Measurements from ENCODE around the gene SYNPO2. TPM values are rescaled to one million over a fixed set of nuclear protein-coding genes. Genes with fewer than 3 reads are reported as not detected.

The SYNPO2 gene
- total and polyA plus RNA-seq, 10 of the 15 experiments (the other 5 are each of a cell fraction or from before 2014, with no cell fraction given), result 0.04 to 0.34 (median 0.28) TPM

GRCh38 chr4:118846979-118847378 is 41.7 kb upstream of the SYNPO2 start:
- POLR2A ChIA-PET, result interaction anchor here (1.4 kb wide), 1 partner anchor 25 kb away, joined by 4 read pairs; no protein-coding TSS in a partner anchor
- CTCF ChIA-PET, result interaction anchor here (0.5 to 2.7 kb wide), 5 partner anchors 10 to 59 kb away, joined by 3 to 9 read pairs (median 3); partner anchors contain the start of gene SEC24D

GRCh38 chr4:118848242-118848641 is 40.4 kb upstream of the SYNPO2 start:
- Histone ChIP-seq H3K27me3 (replicated peaks in 1 of 2; ENCODE audit: control insufficient read depth in 2 of 2, insufficient read depth in 2 of 2, low read length in 1 of 2) (no peaks in the 10 kb centered on the region; a peak in 1 of 4 replicates), H3K79me2 (ENCODE audit: control insufficient read depth, insufficient read depth, low read length) (no peaks in the 10 kb centered on the region), H3K9ac (ENCODE audit: control insufficient read depth, insufficient read depth, low read length) (no peak overlapping the region), H3K4me3 (no peak overlapping the region), H3K4me1 (ENCODE audit: control insufficient read depth, insufficient read depth, low read length) (peaks cover 3% of the 10 kb centered on the region; the same call in 1 of the 2 replicates), H3K27ac (ENCODE audit: control insufficient read depth, insufficient read depth) (no peak overlapping the region), H3K9me3 (replicated peaks; ENCODE audit: control insufficient read depth, insufficient read depth, low read length) (no peaks in the 10 kb centered on the region), H2AFZ (ENCODE audit: control insufficient read depth, low read depth, low read length) (no peak overlapping the region), H4K20me1 (ENCODE audit: control insufficient read depth, insufficient read depth) (no peaks in the 10 kb centered on the region), H3K36me3 (ENCODE audit: control insufficient read depth in 2 of 2, insufficient read depth in 2 of 2, low read length in 1 of 2) (no peaks in the 10 kb centered on the region), H3K4me2 (ENCODE audit: control insufficient read depth, insufficient read depth) (no peak overlapping the region)
- RAD21 ChIA-PET (ENCODE audit: unreplicated experiment), result no interaction called here
- ATAC-seq (no peak), DNase-seq (ENCODE audit: low read depth, low spot score) (no peak), FAIRE-seq (no peak)
- in situ Hi-C loops (cut with MboI), result no loop called here
- SMC1A ChIA-PET (ENCODE audit: uncharacterized antibody, unreplicated experiment), result interaction anchor here (1.2 kb wide), 1 partner anchor 9 kb away, joined by 3 read pairs; no protein-coding TSS in a partner anchor
- intact Hi-C loops (cut with micrococcal nuclease; ENCODE audit: unreplicated experiment), result no loop called here
- CTCF ChIA-PET, result interaction anchor here (2.7 kb wide), 1 partner anchor 12 kb away, joined by 8 read pairs; the partner anchor contains the start of gene SEC24D
- BruUV-seq (replicated peaks), result no TSS peak
- POLR2A ChIA-PET, result no interaction called here
- WGBS (ENCODE audit: insufficient coverage, insufficient replicate concordance, low lambda C conversion rate, missing lambda C conversion rate), result 100% methylated on average over 6 of the region's 7 CpGs
- TF ChIP-seq IKZF1 (conservative IDR thresholded peaks at IDR 0.05) (no peak), NR2F1 (conservative IDR thresholded peaks at IDR 0.05) (no peak), NFXL1 (IDR thresholded peaks at IDR 0.05; ENCODE audit: borderline replicate concordance) (no peak), BCL3 (IDR thresholded peaks at IDR 0.05; ENCODE audit: borderline replicate concordance, insufficient read depth, low read depth, low read length, poor library complexity, severe bottlenecking) (no peak), MEF2A (IDR thresholded peaks at IDR 0.05; ENCODE audit: insufficient read depth, low read depth, low read length) (no peak), POLR2A (IDR thresholded peaks at IDR 0.05; ENCODE audit: low read depth, low read length) (no peak), NRF1 (conservative IDR thresholded peaks at IDR 0.05; ENCODE audit: low read depth, low read length) (no peak), LARP7 (IDR thresholded peaks at IDR 0.05) (no peak), ESRRA (IDR thresholded peaks at IDR 0.05; ENCODE audit: low read length) (no peak), EGR1 (IDR thresholded peaks at IDR 0.05; ENCODE audit: borderline replicate concordance in 1 of 2, low read depth in 2 of 2, low read length in 2 of 2) (no peak), FOXM1 (IDR thresholded peaks at IDR 0.05; ENCODE audit: low read depth, low read length) (no peak), SIX5 (IDR thresholded peaks at IDR 0.05; ENCODE audit: low read depth, low read length, severe bottlenecking) (no peak)
- TF ChIP-seq, protein P1, sequence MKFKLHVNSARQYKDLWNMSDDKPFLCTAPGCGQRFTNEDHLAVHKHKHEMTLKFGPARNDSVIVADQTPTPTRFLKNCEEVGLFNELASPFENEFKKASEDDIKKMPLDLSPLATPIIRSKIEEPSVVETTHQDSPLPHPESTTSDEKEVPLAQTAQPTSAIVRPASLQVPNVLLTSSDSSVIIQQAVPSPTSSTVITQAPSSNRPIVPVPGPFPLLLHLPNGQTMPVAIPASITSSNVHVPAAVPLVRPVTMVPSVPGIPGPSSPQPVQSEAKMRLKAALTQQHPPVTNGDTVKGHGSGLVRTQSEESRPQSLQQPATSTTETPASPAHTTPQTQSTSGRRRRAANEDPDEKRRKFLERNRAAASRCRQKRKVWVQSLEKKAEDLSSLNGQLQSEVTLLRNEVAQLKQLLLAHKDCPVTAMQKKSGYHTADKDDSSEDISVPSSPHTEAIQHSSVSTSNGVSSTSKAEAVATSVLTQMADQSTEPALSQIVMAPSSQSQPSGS (IDR thresholded peaks at IDR 0.05; ENCODE audit: low read length), result no peak

More at GRCh38 chr4:118846979-118847378, 41.7 kb upstream of the SYNPO2 start:
- no peaks in the 10 kb centered on the region for H4K20me1 ChIP-seq (ENCODE audit: control insufficient read depth, insufficient read depth)
- no peaks in the 10 kb centered on the region; a peak in 1 of 4 replicates for H3K27me3 ChIP-seq (replicated peaks in 1 of 2; ENCODE audit: control insufficient read depth in 2 of 2, insufficient read depth in 2 of 2, low read length in 1 of 2)
- no peak overlapping the region for H3K4me3 ChIP-seq
- in situ Hi-C loops (cut with MboI), result no loop called here
- ChIA-PET RAD21 (ENCODE audit: unreplicated experiment) (no interaction called here), SMC1A (ENCODE audit: uncharacterized antibody, unreplicated experiment) (interaction anchor here (1.1 to 1.7 kb wide), 3 partner anchors 8 to 45 kb away, joined by 3 to 8 read pairs (median 5); partner anchors contain the start of gene SEC24D)
- ATAC-seq (no peak), DNase-seq (ENCODE audit: low read depth, low spot score) (no peak), FAIRE-seq (no peak)
- no peak overlapping the region for H3K4me2 ChIP-seq (ENCODE audit: control insufficient read depth, insufficient read depth)
- no peak overlapping the region for H2AFZ ChIP-seq (ENCODE audit: control insufficient read depth, low read depth, low read length)
- H3K9me3 ChIP-seq (replicated peaks; ENCODE audit: control insufficient read depth, insufficient read depth, low read length), result no peaks in the 10 kb centered on the region
- intact Hi-C loops (cut with micrococcal nuclease; ENCODE audit: unreplicated experiment), result no loop called here
- no peak for TF ChIP-seq TARDBP (IDR thresholded peaks at IDR 0.05; ENCODE audit: borderline replicate concordance)
- TF ChIP-seq, protein P2, sequence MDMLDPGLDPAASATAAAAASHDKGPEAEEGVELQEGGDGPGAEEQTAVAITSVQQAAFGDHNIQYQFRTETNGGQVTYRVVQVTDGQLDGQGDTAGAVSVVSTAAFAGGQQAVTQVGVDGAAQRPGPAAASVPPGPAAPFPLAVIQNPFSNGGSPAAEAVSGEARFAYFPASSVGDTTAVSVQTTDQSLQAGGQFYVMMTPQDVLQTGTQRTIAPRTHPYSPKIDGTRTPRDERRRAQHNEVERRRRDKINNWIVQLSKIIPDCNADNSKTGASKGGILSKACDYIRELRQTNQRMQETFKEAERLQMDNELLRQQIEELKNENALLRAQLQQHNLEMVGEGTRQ (IDR thresholded peaks at IDR 0.05; ENCODE audit: borderline replicate concordance, low read depth, low read length), result no peak
- H3K79me2 ChIP-seq (ENCODE audit: control insufficient read depth, insufficient read depth, low read length), result no peaks in the 10 kb centered on the region
- H3K27ac ChIP-seq (ENCODE audit: control insufficient read depth, insufficient read depth), result no peak overlapping the region
- peaks cover 3% of the 10 kb centered on the region; the same call in 1 of the 2 replicates for H3K4me1 ChIP-seq (ENCODE audit: control insufficient read depth, insufficient read depth, low read length)
- WGBS (ENCODE audit: insufficient coverage, insufficient replicate concordance, low lambda C conversion rate, missing lambda C conversion rate), result 81% methylated on average over 1 of the region's 1 CpG
- no peak overlapping the region for H3K9ac ChIP-seq (ENCODE audit: control insufficient read depth, insufficient read depth, low read length)
- BruUV-seq (replicated peaks), result no TSS peak
- H3K36me3 ChIP-seq (ENCODE audit: control insufficient read depth in 2 of 2, insufficient read depth in 2 of 2, low read length in 1 of 2), result no peaks in the 10 kb centered on the region

Data from GM12878 (cell line).